ENCODE measurements around the gene PDE4D.

Gene PDE4D

DNA sequence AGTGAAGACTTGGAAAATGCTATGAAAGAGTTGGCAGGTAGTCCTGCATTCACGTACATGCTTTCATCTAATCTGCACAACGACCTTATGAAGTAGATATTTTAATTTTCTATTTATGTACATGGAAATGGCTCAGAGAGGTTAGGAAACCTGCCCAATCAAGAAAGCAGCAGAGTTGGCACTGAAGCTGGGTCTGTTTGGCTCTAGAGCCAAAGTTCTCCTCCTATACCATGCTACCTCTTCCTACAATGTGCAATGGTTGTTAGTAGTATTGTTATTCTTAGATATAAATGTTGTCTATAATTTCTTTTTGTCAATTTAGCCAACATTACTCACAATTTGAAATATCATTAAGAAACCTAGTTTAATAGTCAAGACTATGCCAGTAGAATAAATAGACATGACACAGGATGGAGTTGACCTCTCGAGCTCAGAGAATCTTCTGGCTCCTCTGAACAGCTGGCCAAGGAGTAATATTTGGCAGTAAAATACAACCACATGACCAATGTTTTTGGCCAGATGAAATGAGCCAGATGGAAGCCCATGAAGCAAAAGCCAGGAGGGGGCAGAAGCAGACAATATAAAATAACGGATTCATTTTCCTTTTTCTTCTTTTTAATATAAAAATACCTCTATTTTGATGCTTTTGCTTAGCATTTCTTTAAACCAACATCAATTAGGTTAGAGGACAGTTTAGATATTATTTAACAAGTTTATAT lies 542.3 kb downstream of the PDE4D start:
- FAIRE-seq = no peak

DNA sequence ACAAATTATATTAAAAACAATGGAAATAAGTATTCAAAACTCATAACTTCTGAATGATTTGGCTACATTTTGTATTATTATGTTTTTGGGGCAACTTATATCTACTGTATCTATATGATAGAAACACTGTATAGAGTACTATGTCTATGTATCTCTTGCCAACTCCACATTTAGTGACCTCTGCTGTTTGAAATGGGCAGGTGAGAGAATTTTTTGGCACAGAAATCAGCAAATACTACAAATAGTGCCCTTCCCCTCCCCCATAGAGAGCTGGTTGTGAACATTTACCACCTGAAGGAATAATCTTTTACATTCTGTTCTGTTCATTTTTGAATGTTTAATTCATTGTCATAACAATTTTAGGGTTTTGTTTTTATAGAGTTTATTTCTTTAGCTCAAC lies 545.3 kb downstream of the PDE4D start:
- peak; percentile 33 for FAIRE-seq

DNA sequence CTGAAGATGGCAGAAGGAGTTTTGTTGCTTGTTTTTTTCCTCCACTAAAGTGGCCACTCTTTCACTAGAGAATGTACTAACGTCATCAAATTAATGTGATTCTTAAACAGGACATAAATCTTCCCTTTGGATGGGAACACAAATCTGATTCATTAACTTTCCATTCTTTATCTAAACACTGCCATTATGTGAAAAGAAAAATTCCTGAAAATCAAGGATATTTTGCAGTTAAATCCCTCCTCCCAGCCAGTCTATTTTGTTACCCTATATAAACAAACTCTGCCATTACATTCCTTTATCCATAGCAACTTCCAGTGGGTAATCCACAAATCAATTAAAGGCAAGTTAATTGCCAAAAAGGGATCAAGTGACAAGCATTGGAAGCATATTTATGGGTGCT lies 546.5 kb downstream of the PDE4D start:
- no peak for FAIRE-seq

DNA sequence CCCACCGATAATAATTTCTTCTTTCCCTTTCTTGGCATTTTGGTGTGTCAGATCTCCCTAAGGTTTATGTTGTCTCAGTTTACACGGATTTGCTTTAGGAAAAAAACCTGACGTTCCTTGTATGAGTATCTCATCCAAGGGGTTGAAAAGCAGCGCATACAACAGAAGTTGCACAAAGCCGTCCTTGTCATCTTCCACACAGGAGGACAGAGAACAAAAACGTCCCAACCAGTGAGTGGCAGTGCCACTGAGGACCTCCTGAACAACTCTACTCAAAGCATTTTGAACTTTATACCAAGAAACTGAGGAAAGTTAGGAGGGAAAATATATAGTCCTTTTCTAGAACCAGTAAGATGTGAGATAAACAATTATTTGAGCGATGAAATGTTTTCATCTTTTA lies 547.0 kb downstream of the PDE4D start:
- no peak for FAIRE-seq

DNA sequence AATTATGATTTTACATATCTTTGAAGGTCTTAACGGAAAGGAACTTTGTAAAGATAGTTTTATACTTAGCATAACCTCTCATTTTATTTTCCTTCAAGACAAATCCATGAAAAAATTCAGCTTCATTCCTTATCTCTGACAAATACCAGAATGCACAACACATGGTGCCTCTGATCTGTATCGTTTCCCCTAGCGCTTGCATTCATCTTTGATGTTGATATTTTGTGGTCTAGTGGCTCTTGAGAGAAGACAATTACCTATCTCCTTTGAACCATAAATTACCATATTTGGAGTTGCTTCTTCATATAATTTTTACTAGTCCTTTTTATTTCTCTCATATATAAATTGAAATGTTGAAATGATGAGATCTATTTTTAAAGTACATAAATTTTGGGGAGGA lies 551.3 kb downstream of the PDE4D start:
- no peak for FAIRE-seq

DNA sequence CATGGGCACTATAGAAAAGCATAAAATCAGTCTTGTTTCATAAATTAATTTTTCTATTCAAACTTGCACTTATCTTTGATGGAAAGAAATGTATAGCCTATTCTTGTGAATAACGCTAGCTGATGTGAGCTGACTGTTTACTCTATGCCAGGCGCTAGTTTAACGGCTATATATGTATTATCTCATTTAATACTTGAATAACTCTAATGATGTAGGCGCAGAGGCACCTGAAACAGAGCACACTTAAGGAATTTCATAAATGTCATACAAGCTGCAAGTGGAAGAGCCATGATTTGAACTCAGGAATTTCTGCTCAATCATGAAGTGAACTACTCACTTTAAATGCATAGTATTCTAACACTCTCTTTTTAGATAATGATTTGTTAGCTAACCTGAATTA lies 551.8 kb downstream of the PDE4D start:
- FAIRE-seq = no peak

DNA sequence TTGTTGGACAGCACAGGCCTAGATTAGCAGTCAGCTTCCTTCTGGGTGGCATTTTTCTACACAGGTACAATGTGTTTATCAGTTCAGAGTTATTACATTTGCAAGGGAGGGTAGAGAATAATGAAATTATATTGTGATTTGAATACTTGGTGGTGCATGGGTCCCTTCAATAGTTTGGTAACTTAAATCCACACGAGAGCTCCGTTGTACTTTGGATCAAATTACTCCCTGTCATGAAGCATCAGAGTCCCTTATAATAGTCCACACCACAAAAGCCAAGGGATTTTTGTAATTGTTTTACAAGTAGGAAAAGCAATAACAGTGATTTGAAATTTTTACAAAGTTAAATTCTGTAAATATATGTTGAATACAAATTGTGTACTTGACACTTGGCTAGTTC lies 552.4 kb downstream of the PDE4D start:
- FAIRE-seq = no peak

DNA sequence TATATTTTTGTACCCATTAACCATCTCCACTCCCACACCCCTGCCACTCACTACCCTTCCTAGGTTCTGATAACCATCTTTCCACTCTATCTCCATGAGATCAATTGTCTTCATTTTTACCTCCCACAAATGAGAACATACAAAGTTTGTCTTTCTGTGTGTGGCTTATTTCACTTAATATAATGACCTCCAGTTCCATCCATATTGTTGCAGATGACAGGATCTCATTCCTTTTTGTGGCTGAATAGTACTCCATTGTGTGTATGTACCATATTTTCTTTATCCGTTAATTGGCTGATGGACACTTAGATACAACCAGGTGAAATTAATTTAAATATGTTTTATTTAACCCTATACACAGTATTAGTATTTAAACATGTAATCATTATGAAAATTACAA lies 552.9 kb downstream of the PDE4D start:
- FAIRE-seq = no peak

DNA sequence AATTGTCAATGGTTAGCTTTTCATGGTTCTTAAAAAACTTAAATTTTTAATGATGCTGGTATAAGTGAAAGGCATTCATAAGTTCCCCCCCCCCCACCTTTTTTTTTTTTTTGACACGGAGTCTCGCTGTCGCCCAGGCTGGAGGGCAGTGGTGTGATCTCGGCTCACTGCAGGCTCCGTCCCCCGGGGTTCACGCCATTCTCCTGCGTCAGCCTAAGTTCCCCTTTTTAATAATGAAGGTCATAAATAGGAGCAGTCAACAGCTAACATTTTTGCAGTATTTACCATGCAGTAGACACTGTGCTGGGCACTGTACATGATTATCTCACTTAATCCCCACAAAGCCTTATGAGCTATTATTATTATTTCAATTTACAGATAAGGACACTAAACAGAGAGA lies 556.3 kb downstream of the PDE4D start:
- no peak for FAIRE-seq

DNA sequence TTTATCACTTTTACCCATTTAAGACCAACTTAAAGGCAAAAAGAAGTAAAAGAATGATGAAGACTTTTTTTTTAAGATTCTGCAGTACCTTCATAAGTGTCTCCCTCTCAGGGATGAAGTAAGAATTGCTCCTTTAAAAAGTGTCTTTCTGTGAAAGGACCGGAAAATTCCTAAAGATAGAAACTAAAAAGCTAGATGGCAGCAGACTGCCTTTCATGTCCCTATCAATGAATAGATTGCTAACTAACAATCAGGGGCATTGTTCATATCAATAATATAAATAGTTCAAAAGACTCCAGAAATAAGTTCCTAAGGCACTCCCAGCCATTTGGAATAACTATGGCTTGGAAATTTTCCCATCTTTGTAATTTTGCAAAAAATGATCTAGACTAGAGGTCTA lies 558.0 kb downstream of the PDE4D start:
- FAIRE-seq = no peak

DNA sequence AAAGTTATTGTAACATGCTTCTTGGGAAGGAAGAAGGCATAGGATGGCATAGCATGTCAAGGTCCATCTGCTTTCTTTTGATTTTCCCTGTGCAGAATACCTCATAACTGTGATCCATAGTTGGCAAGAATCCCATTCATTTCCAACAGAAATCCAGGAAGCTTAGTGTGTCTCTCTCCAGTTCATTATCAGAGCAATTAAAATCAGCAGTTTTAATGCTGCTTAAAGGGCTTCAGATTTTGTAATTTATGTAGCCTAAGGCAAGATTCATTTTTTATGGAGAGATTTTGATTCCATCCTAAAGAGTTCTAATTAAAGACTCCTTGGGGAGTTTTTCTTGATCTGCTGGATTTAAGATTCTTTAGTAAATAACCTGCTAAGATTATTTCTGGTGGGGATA lies 560.1 kb downstream of the PDE4D start:
- FAIRE-seq = no peak

DNA sequence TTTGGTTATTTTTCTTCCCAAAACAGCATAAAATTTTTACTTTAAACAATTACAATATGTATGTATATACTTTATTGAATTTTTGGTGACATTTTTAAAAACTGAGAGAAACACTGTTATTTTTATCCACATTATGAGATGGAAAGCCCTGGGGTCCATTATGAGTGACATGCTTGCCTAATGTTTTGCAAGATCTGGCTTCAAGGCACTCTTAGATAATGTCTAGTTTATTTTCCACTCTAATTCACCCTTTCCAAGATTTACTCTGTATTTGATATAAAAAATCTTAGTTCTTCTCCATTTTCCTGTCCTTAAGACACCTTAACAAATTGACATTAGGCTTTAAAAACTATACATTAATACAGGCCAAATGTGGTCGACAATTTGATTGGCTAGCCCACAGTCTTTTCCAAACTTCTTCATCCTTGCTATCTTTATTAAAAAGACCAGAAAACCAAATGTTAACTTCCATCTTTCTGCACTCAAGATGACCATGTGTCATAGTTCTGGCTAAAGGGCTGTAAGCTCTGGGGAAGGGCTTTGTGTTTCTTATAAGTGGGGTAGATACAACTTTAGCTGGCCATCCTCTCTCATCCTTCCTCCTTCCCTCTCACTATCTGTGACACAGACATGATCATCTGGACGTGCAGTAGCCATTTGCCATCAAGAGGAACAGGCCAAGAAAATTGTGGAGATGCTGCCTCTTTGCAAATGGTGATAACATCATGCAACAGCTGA lies 561.1 kb downstream of the PDE4D start:
- no peak for FAIRE-seq

DNA sequence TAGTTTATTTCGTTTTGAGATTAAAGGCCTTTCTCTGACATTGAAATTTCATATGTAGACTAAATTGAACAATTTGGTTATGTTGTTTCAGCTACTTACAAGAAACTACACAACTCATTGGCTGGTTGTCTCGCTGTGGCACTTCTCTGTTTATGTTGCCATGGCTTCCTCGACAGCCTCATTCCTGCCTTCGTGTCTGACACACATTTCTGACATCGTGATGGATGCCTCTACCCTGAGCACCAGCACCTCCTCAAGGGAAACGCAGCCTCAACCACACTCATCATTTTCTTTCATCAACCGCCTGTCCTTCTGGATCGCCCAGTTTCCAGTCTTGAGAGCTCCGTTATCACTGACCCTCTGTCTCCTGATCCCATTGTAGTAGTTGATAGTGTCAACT lies 562.8 kb downstream of the PDE4D start:
- FAIRE-seq = no peak

DNA sequence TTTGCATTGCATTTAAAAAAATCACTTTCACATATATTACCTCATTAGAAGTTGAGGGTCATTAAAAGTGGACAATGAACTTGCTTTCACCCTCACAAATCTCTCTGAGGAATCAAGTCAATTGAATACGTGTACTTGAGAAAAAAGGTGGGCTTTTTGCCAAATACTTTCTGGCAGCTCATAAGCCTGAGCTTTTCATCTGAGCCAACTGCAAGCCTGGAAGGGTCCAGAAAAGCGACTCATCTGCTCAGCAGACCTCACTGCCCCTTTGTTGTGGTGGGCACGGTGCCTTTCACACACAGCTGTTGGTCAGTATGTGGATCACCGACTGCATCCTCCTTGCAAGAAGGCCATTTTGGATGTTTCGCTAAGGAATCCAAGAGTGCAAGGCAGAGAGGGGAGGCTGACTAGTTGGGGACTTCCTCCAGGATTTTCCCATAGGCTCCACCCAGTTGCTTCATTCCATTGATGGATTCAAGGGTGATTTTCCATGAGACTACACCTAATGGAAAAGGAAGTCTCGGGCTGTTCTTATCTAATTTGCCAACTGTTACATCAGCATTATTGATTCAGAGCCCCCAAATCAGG lies 564.7 kb downstream of the PDE4D start:
- no peak for FAIRE-seq

DNA sequence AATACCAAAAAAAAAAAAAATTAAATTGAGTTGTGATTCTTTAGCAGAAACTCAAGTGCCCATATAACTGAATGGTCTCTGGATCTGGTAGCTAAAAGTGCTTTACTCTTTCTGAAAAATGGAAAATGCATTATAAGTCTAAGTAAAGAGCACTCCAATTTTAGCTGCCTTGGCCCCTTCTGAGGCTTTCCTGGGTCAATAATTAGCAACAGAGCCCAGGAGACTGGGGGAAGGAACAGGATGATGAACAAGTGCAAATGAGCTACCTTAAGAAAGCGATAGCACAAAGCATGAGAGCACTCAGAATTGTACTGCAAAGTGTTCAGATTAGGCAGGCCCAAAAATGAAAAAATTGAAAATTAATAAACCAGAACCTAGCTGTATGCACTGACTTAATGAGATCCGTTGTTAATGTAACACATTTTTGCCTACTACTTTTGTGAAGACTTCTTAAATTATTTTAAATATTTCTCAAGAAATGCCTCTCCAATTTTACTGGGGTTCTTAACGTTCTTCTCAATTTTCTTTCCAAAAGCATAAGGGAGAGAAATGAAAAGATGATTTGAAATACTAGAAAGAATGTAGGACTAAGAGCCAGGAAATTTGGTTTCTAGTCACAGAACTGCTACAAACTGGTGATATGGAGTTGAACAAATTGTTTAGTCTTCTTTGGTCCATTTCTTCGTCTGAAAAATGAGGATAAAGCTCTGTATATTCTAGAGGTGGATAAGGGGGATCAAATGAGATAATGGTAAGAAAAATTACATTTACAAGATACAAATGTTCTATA lies 566.1 kb downstream of the PDE4D start:
- FAIRE-seq = no peak

DNA sequence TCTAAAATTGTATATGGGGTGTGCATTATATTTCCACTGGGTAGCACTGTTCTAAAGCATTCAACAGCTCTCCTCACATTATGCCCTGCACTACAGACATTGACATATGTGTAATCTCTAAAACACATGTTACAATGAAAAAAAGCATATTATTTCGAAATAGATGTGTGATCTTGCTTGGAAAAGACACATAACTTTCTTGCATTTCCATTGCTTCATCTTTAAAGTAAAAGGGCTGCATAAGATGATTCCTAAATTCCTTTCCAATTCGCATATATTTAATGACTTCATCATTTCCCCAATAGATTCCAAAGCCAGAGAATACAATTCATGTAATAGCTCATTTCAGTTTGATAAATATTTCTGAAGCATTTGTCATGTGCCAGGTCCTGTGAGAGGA lies 566.9 kb downstream of the PDE4D start:
- no peak for FAIRE-seq

DNA sequence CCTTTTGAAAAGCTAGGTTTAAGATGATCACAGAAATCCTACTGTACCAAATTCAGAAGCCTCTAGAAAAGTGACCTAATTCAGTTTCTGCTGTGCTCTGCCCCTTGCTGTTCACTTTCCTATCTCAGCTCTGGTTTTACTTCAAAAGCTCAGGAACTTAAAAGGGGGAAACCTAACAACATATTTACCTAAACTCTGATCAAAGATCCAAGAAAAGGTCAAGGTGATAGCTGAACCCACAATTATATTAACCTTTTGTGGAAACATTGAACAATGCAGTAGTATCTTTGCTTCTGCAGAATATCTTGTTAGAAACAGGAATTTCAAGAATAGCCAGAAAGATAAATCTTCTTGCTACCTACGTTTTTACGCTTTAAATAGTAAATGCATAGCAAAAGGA lies 568.5 kb downstream of the PDE4D start:
- FAIRE-seq = no peak

DNA sequence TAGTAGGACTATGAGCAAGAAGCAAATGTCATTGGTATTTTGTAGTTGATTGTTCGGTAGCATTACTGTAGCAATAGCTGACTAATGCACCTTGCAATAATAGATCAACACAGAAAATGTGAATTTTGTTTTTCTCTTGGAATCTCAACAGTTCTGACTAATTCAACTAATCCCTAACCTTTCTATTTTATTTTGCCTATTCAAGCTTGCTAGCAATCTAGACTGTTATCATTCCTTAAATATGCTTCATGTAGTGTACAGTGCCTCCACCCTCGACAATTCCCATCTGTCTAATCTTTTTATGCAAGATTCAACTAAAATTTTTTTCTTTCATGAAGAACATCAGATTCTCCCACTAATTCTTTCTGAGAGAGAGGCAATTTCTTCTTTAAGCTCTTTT lies 570.6 kb downstream of the PDE4D start:
- FAIRE-seq = no peak

DNA sequence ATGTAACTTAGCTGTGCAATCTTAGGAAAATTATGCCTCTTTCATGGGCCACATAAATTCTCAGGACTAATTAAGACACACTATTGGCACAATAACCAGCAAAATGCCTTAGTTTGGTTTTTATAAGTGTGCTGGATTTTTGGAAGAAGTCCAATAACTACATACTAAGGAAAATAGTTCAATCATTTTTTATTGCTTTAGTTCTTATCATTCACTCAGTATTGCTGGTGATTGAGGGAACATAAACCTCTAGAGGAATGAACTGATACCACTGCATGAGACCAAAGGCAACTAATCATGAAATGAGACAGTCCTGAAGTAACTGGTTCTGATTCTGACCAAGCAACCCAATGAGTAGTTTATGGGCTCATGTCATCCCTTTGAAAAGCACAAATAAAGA lies 571.5 kb downstream of the PDE4D start:
- FAIRE-seq = no peak

DNA sequence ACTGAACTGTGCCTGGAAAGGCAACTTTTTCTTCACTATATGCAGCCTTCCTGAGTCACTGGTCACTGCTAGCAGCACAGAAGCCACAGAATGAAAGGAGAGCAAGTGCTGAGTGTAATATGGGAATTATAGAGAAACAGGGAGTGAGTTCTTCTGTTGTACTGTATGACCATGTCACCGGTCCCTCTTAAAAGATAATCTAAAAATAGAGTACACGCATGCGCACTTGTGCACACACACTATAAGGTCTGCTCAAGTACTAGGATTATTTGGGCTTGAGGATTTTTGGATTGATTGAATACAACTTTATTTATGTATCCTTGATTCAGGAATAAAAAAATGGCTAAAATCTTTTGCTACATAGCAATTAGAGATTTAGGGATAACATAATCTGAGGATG lies 571.9 kb downstream of the PDE4D start:
- no peak for FAIRE-seq

DNA sequence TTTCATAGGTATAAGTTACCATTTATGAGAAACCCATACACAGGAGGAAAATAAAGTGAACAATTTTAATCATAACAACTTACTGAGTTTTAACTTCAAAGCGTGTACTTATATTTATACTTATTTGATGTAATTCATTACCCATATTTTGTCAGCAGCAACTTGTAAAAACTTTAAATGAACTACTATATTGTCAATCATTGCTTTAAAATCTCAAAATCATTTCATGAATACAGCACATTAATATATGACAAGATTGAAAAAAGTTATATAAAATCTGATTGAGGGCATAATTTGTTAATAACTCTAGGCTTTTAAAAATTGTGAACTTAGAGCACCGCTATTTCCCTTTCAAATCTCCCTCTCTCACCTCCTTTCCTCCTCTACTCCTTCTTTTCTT lies 573.1 kb downstream of the PDE4D start:
- FAIRE-seq = no peak

DNA sequence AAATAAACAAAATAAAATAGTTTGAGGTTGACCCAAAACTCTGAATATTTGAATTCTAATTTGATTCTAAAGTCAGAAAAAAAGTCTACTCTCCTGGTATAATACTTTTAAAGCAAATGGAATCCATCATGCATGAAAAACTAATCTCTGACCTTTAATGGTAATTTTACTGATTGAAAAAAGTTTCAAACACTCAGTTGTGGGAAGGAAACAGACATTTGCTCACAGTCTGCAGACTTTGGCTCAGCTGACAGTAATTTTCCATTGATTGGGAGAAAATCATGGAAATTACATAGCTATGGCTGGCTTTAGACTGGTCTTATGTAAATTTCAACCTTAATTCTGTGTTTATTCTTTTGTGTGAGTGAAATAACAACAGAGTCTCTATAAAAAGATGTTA lies 574.3 kb downstream of the PDE4D start:
- FAIRE-seq = no peak

DNA sequence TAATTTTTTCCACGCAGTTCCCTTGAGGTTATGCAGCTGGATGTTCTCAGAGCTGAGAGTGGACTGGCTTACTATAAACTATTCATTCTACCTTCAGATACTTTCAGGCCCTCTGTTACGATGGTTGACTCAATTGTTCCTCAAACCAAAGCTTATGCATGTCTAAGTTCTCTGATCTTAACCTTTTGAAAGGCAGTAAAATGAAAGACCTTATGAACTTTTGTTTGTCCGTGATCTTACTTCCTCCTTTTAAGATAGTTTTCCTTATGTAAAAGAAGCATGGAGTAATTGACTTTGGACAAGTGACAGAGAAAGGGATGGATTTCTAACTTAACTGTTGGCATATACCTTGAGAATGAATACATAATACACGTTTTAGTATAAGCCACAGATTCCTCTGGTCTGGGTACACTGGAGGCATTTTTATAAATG lies 575.7 kb downstream of the PDE4D start:
- FAIRE-seq = no peak

Measured in TTC549 (cell line).